ENCODE results near the gene PDIA6. TPM values are rescaled to one million over a fixed set of nuclear protein-coding genes. Genes with fewer than 3 reads are reported as not detected.
"Not testable (repeated sequence)": the region's sequence is repeated elsewhere in the genome, so short reads cannot be mapped to it uniquely, and the experiment has no call there.

The PDIA6 gene
- total and polyA plus RNA-seq, 2 donors (not counting 3 experiments of a cell fraction or from before 2014, with no cell fraction given): 335 to 424 TPM

DNA sequence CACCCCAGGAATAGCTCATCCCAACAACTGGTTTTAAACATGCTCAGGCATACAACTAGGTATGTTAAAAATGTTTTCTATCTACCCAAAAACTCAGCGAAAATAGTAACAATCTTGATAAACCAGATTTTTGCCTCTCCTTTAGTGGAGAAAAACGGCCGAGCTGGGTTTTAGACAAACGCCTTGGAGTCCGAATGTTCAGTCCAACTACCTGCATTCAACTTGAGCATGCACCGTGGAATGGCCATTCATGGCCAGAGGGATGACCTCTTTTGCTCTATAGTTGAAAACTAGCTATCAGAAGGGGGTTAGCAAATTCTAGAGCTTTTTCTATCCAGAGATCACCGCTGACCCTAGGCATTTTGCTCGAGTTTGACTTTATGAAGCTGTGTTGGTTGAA is 30.8 kb downstream of the PDIA6 start:
- peaks cover 14% of the 10 kb centered on the region for H3K4me1 ChIP-seq (ENCODE audit: control insufficient read depth, extremely low read depth, insufficient read depth, low read length)
- FAIRE-seq: no peak
- no peak overlapping the region for H3K27ac ChIP-seq (ENCODE audit: insufficient read depth, low read depth, low read length)
- no peak overlapping the region for H3K4me2 ChIP-seq (ENCODE audit: insufficient read depth, low read length)
- DNase-seq (ENCODE audit: low read depth, low spot score): no peak
- H3K36me3 ChIP-seq (ENCODE audit: control insufficient read depth in 2 of 2, extremely low read depth in 1 of 2, insufficient read depth in 2 of 2, low read length in 2 of 2): peaks cover 31 to 44% of the 10 kb centered on the region in 2 experiments
- H4K20me1 ChIP-seq (replicated peaks; ENCODE audit: control insufficient read depth, extremely low read depth, insufficient read depth, low read length): no peaks in the 10 kb centered on the region
- intact Hi-C loops (cut with micrococcal nuclease): no loop called here
- POLR2A ChIA-PET: no interaction called here
- H3K27me3 ChIP-seq (ENCODE audit: control insufficient read depth in 2 of 2, insufficient read depth in 2 of 2, low read length in 2 of 2): no peaks in the 10 kb centered on the region
- TF ChIP-seq POLR2AphosphoS5 (IDR thresholded peaks at IDR 0.05; ENCODE audit: insufficient read depth, low read depth, low read length): no peak
- TF ChIP-seq GATA2 (IDR thresholded peaks at IDR 0.05; ENCODE audit: insufficient read depth, insufficient read length, low read depth, low read length): no peak
- TF ChIP-seq, protein P1, sequence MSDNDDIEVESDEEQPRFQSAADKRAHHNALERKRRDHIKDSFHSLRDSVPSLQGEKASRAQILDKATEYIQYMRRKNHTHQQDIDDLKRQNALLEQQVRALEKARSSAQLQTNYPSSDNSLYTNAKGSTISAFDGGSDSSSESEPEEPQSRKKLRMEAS (IDR thresholded peaks at IDR 0.05; ENCODE audit: insufficient read depth, insufficient read length): no peak
- no peak for TF ChIP-seq MYC (IDR thresholded peaks at IDR 0.05; ENCODE audit: low read depth, low read length)
- TF ChIP-seq, protein P2, sequence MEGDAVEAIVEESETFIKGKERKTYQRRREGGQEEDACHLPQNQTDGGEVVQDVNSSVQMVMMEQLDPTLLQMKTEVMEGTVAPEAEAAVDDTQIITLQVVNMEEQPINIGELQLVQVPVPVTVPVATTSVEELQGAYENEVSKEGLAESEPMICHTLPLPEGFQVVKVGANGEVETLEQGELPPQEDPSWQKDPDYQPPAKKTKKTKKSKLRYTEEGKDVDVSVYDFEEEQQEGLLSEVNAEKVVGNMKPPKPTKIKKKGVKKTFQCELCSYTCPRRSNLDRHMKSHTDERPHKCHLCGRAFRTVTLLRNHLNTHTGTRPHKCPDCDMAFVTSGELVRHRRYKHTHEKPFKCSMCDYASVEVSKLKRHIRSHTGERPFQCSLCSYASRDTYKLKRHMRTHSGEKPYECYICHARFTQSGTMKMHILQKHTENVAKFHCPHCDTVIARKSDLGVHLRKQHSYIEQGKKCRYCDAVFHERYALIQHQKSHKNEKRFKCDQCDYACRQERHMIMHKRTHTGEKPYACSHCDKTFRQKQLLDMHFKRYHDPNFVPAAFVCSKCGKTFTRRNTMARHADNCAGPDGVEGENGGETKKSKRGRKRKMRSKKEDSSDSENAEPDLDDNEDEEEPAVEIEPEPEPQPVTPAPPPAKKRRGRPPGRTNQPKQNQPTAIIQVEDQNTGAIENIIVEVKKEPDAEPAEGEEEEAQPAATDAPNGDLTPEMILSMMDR (IDR thresholded peaks at IDR 0.05; ENCODE audit: extremely low read depth in 1 of 2, insufficient read depth in 1 of 2, low read depth in 1 of 2, low read length in 2 of 2): no peak
- TF ChIP-seq POLR2A (IDR thresholded peaks at IDR 0.05; ENCODE audit: low read depth, low read length): no peak
- H3K9me3 ChIP-seq (replicated peaks; ENCODE audit: control insufficient read depth, insufficient read depth, low read length): no peaks in the 10 kb centered on the region
- H2AFZ ChIP-seq (ENCODE audit: low read depth, low read length): no peak overlapping the region
- H3K79me2 ChIP-seq (ENCODE audit: control insufficient read depth, insufficient read depth, low read length): peaks cover 6% of the 10 kb centered on the region
- H3K9me1 ChIP-seq (replicated peaks; ENCODE audit: control insufficient read depth, extremely low read depth, insufficient read depth, low read length): no peaks in the 10 kb centered on the region
- no TSS peak for BruUV-seq (replicated peaks)
- no peak overlapping the region for H3K4me3 ChIP-seq (replicated peaks in 1 of 3; ENCODE audit: insufficient read depth in 1 of 3, low read depth in 1 of 3, low read length in 3 of 3)
- CTCF ChIA-PET: no interaction called here
- dilution Hi-C loops (cut with MboI; ENCODE audit: extremely low pct_ligation_motif_present, low sequenced_read_pairs): no loop called here
- H3K9ac ChIP-seq (replicated peaks; ENCODE audit: extremely low read depth, insufficient read depth, low read length): no peak overlapping the region

DNA sequence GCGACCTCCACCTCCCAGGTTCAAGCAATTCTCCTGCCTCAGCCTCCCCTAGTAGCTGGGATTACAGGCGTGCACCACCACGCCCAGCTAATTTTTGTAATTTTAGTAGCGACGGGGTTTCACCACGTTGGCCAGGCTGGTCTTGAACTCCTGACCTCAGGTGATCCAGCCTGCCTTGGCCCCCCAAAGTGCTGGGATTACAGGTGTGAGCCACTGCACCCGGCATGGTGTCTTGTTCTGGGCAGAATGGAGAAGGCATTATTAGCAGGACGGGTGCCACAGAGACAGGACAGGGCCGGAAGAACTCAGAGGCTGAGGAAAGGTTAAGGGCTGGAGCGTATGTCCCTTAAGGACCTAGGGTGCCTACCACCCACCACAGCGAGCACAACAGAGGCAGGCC is 31.8 kb downstream of the PDIA6 start:
- H3K79me2 ChIP-seq (ENCODE audit: control insufficient read depth, insufficient read depth, low read length); intact Hi-C loops (cut with micrococcal nuclease); CTCF ChIA-PET; H3K27me3 ChIP-seq (ENCODE audit: control insufficient read depth in 2 of 2, insufficient read depth in 2 of 2, low read length in 2 of 2); H2AFZ ChIP-seq (ENCODE audit: low read depth, low read length); H3K9ac ChIP-seq (replicated peaks; ENCODE audit: extremely low read depth, insufficient read depth, low read length); H3K9me1 ChIP-seq (replicated peaks; ENCODE audit: control insufficient read depth, extremely low read depth, insufficient read depth, low read length); H3K4me2 ChIP-seq (ENCODE audit: insufficient read depth, low read length); H3K27ac ChIP-seq (ENCODE audit: insufficient read depth, low read depth, low read length); FAIRE-seq; H3K9me3 ChIP-seq (replicated peaks; ENCODE audit: control insufficient read depth, insufficient read depth, low read length); DNase-seq (ENCODE audit: low read depth, low spot score); dilution Hi-C loops (cut with MboI; ENCODE audit: extremely low pct_ligation_motif_present, low sequenced_read_pairs); H3K4me3 ChIP-seq (replicated peaks in 1 of 3; ENCODE audit: insufficient read depth in 1 of 3, low read depth in 1 of 3, low read length in 3 of 3); BruUV-seq (replicated peaks); H4K20me1 ChIP-seq (replicated peaks; ENCODE audit: control insufficient read depth, extremely low read depth, insufficient read depth, low read length): not testable (repeated sequence)
- Histone ChIP-seq H3K36me3 (ENCODE audit: control insufficient read depth in 2 of 2, extremely low read depth in 1 of 2, insufficient read depth in 2 of 2, low read length in 2 of 2) (peaks cover 28 to 40% of the 10 kb centered on the region in 2 experiments), H3K4me1 (ENCODE audit: control insufficient read depth, extremely low read depth, insufficient read depth, low read length) (peaks cover 14% of the 10 kb centered on the region)
- POLR2A ChIA-PET: interaction anchor here (0.7 kb wide), 1 partner anchor 91 kb away, joined by 4 read pairs; the partner anchor contains the start of gene NOL10

Measured in endothelial cell of umbilical vein (primary cell).